Lung (tissue), 12 donors: Measurements from ENCODE around the gene DSTN. TPM values are rescaled to one million over a fixed set of nuclear protein-coding genes. Genes with fewer than 3 reads are reported as not detected.

Source experiments
- ATAC-seq: fragments of 200-7000 bp; cut with Tn5 transposase; one replicate; pipeline ENCODE4 v1.9.1; 2020; ENCODE audit warnings: moderate number of reproducible peaks; ENCODE audit not compliant: insufficient read depth, low FRiP score
- DNase-seq, 3 donors: peaks; one replicate each; pipeline ENCODE4 v3.0.0-alpha.2; 2013 to 2017
- H3K27ac ChIP-seq, 2 donors: one replicate each; pipeline ENCODE4 v1.5.1; 2013; ENCODE audit warnings: mild to moderate bottlenecking in 2 of 2, moderate library complexity in 2 of 2, control low read depth in 1 of 2, inconsistent platforms in 1 of 2, low read depth in 1 of 2, low read length in 1 of 2
- H3K27me3 ChIP-seq, 3 donors: one replicate each; pipeline ENCODE4 v1.5.1; 2013; ENCODE audit warnings: low read length in 2 of 3; ENCODE audit not compliant: control insufficient read depth in 3 of 3, insufficient read depth in 3 of 3
- H3K36me3 ChIP-seq, 4 donors: one replicate each; pipeline ENCODE4 v1.5.1; 2013; ENCODE audit warnings: low read length in 4 of 4, mild to moderate bottlenecking in 1 of 4, moderate library complexity in 1 of 4; ENCODE audit not compliant: control insufficient read depth in 4 of 4, insufficient read depth in 4 of 4
- H3K4me1 ChIP-seq, 5 donors: one replicate each; pipeline ENCODE4 v1.5.1; 2013; ENCODE audit warnings: low read length in 5 of 5, mild to moderate bottlenecking in 2 of 5, moderate library complexity in 1 of 5; ENCODE audit not compliant: control insufficient read depth in 5 of 5, insufficient read depth in 5 of 5
- H3K4me3 ChIP-seq: one replicate; pipeline ENCODE4 v1.5.1; 2013; ENCODE audit warnings: mild to moderate bottlenecking, control low read depth, moderate library complexity
- H3K9ac ChIP-seq, 2 donors: one replicate each; pipeline ENCODE4 v1.5.1; 2013; ENCODE audit warnings: low read length in 2 of 2, control low read depth in 1 of 2; ENCODE audit not compliant: insufficient read depth in 1 of 2
- H3K9me3 ChIP-seq, 4 donors: one replicate each; pipeline ENCODE4 v1.5.1; 2013; ENCODE audit warnings: low read length in 3 of 4, mild to moderate bottlenecking in 1 of 4, moderate library complexity in 1 of 4; ENCODE audit not compliant: control insufficient read depth in 4 of 4, insufficient read depth in 3 of 4
- WGBS, 2 donors: extraction: QIAGEN DNeasy Blood & Tissue Kit; methylation state at CpG; one replicate each; pipeline ENCODE4 v1.1.7; 2013; 5-methylcytosine and 5-hydroxymethylcytosine counted together
- polyA plus RNA-seq, 2 donors: library from polyadenylated mRNA; stranded (reverse); fragments of 200-250 nt; gene quantifications; one replicate each; pipeline ENCODE4 v1.2.1, GENCODE V29; 2013
- total RNA-seq, 2 donors: library from RNA; depleted of rRNA in 1 of 2; stranded (reverse); fragments of >200 nt in 1 of 2; gene quantifications; one replicate each; pipeline ENCODE4 v1.2.1, GENCODE V29; 2014 to 2021
- TF ChIP-seq, protein P1 (sequence below): IDR thresholded peaks from 2 replicates; pipeline ENCODE4 v1.5.1; 2012; ENCODE audit warnings: mild to moderate bottlenecking; ENCODE audit errors: control extremely low read depth, extremely low read depth
- donor health status: control.
- donor health status: control.
- donor health status: Bipolar disorder and iron deficiency.
- donor health status: healthy.
- donor health status: DM: yes; HTN: yes; CAD: no.

The DSTN gene
- total and polyA plus RNA-seq, 4 donors, result 313 to 532 (median 380) TPM

GRCh38 chr20:17653835-17654648 lies 84.2 kb downstream of the DSTN start:
- Histone ChIP-seq H3K4me3 (no peak overlapping the region), H3K27me3 (no peaks in the 10 kb centered on the region), H3K27ac (no peak overlapping the region), H3K9ac (no peak overlapping the region), H3K36me3 (peaks cover 9 to 27% (median 19%) of the 10 kb centered on the region in 4 donors), H3K4me1 (peaks cover 3 to 37% (median 15%) of the 10 kb centered on the region in 5 donors), H3K9me3 (peaks cover 0 to 6% (median 0%) of the 10 kb centered on the region in 4 donors)
- 95% methylated on average over 11 of the region's 11 CpGs for WGBS, 2 donors
- ATAC-seq, result no peak
- TF ChIP-seq, protein P1, sequence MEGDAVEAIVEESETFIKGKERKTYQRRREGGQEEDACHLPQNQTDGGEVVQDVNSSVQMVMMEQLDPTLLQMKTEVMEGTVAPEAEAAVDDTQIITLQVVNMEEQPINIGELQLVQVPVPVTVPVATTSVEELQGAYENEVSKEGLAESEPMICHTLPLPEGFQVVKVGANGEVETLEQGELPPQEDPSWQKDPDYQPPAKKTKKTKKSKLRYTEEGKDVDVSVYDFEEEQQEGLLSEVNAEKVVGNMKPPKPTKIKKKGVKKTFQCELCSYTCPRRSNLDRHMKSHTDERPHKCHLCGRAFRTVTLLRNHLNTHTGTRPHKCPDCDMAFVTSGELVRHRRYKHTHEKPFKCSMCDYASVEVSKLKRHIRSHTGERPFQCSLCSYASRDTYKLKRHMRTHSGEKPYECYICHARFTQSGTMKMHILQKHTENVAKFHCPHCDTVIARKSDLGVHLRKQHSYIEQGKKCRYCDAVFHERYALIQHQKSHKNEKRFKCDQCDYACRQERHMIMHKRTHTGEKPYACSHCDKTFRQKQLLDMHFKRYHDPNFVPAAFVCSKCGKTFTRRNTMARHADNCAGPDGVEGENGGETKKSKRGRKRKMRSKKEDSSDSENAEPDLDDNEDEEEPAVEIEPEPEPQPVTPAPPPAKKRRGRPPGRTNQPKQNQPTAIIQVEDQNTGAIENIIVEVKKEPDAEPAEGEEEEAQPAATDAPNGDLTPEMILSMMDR, result no peak
- DNase-seq, result no peak

- Histone ChIP-seq H3K27ac (no peak overlapping the region), H3K27me3 (no peaks in the 10 kb centered on the region), H3K9ac (no peak overlapping the region), H3K4me1 (peaks cover 0 to 31% (median 13%) of the 10 kb centered on the region in 5 donors), H3K9me3 (peaks cover 0 to 6% (median 0%) of the 10 kb centered on the region in 4 donors), H3K4me3 (no peak overlapping the region), H3K36me3 (peaks cover 9 to 27% (median 21%) of the 10 kb centered on the region in 4 donors)
- 54 to 62% methylated on average over 7 of the region's 7 CpGs for WGBS, 2 donors
- TF ChIP-seq, protein P1, result peak; percentile 13
- ATAC-seq (no peak), DNase-seq (peak; percentile 37 to 67 (median 65))
These were observed 84.9 kb downstream of the DSTN start for GRCh38 chr20:17654649-17655285.

DNA sequence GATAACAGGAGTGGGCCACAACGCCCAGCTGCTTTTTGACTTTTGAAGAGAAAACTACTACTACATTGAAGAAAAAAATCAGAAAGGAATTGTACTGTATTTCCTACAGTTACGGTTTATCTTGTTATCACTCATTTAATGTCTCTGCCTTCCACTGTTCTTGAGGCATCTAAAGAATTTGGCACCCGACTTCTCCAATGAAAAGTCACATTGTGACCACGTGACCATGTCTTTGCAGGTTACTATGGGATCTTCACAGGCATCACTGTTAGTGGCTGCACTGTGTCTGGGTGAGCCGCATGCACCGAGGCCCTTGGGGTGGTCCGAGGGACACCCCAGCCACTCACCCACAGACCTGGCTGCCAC lies 85.4 kb downstream of the DSTN start:
- Histone ChIP-seq H3K27ac (no peak overlapping the region), H3K27me3 (no peaks in the 10 kb centered on the region), H3K4me1 (peaks cover 0 to 26% (median 13%) of the 10 kb centered on the region in 5 donors), H3K9ac (no peak overlapping the region), H3K9me3 (peaks cover 0 to 6% (median 0%) of the 10 kb centered on the region in 4 donors), H3K4me3 (no peak overlapping the region), H3K36me3 (peaks cover 9 to 32% (median 24%) of the 10 kb centered on the region in 4 donors)
- no peak for DNase-seq
- WGBS, 2 donors, result 78 to 89% methylated on average over 7 of the region's 7 CpGs
- TF ChIP-seq, protein P1, result no peak
- no peak for ATAC-seq
